Keratinocyte (primary cell): ENCODE data around the gene IRAK2.

ENCODE experiments used
- EZH2 ChIP-seq: IDR thresholded peaks from one replicate; pipeline ENCODE4 v1.6.1; 2012; ENCODE audit warnings: inconsistent platforms, mild to moderate bottlenecking, low read length, moderate library complexity
- TF ChIP-seq, protein P1 (sequence below), 3 experiments: IDR thresholded peaks in 1 of 3; conservative IDR thresholded peaks in 1 of 3; optimal IDR thresholded peaks in 1 of 3; 2 replicates in 2 of 3; 3 replicates in 1 of 3; pipeline versions ENCODE3 to v1.5.1; 2011; ENCODE audit warnings: low read length in 3 of 3, mild to moderate bottlenecking in 3 of 3, moderate library complexity in 2 of 3, control low read depth in 1 of 3, inconsistent platforms in 1 of 3; ENCODE audit not compliant: insufficient read depth in 2 of 3; ENCODE audit errors: extremely low read depth in 1 of 3

DNA sequence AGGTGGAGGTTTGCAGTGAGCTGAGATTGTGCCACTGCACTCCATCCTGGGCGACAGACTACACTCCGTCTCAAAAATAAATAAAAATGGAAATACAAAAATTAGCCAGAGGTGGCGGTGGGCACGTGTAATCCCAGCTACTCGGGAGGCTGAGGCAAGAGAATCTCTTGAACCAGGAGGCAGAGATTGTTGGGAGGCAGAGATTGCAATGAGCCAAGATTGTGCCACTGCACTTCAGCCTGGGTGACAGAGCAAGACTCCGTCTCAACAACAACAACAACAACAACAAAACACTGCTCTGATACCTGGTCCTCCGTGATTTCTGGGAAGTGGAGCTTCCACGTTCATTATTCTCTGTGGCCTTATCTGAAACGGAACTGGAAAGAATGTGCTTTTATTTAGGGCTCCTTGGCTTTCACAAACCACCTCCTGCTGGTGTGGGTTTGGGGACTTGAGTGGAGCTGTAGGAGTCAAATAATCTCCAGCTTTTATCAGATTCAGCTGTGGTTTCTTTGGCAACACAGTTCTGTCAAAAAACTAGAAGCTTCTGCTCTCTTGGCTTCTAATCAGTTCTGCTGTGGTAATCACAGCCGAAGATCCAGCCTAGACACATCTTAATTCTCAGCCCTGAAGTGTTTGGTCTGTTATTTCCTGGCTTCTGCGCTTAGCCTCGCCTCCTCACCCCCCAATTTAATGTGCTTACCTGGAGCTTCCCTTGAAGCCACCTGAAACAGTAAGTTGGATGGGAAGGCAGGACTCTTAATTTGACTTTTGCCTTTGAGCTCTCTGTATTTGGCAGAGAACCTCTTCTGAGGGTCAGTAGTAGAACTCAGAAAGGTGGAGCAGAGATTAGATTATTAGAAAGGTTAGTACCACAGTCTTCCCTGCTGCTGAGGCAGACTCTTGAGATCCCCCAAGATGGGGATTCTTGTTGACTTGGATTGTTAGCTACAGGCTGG is 21.4 kb downstream of the IRAK2 start:
- TF ChIP-seq, protein P1, sequence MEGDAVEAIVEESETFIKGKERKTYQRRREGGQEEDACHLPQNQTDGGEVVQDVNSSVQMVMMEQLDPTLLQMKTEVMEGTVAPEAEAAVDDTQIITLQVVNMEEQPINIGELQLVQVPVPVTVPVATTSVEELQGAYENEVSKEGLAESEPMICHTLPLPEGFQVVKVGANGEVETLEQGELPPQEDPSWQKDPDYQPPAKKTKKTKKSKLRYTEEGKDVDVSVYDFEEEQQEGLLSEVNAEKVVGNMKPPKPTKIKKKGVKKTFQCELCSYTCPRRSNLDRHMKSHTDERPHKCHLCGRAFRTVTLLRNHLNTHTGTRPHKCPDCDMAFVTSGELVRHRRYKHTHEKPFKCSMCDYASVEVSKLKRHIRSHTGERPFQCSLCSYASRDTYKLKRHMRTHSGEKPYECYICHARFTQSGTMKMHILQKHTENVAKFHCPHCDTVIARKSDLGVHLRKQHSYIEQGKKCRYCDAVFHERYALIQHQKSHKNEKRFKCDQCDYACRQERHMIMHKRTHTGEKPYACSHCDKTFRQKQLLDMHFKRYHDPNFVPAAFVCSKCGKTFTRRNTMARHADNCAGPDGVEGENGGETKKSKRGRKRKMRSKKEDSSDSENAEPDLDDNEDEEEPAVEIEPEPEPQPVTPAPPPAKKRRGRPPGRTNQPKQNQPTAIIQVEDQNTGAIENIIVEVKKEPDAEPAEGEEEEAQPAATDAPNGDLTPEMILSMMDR (optimal IDR thresholded peaks at IDR 0.05 in 1 of 3, IDR thresholded peaks at IDR 0.05 in 1 of 3, conservative IDR thresholded peaks at IDR 0.05 in 1 of 3; ENCODE audit: extremely low read depth in 1 of 3, insufficient read depth in 2 of 3, low read length in 3 of 3) = no peak
- TF ChIP-seq EZH2 = no peak
